GM23338 (cell line): ENCODE measurements around the gene CCSAP. TPM values are rescaled to one million over a fixed set of nuclear protein-coding genes. Genes with fewer than 3 reads are reported as not detected.

ENCODE experiments used
- ATAC-seq: fragments of 200-7000 bp; cut with Tn5 transposase; 3 replicates; pipeline ENCODE4 v1.9.1; 2020
- DNase-seq: peaks from one replicate; pipeline ENCODE4 v3.0.0-alpha.2; 2015; ENCODE audit warnings: low spot score
- H2AFZ ChIP-seq: fragments of 200-600 bp; sonication (generic); 2 replicates; pipeline ENCODE4 v1.8.0; 2016; ENCODE audit warnings: antibody characterized with exemption, mild to moderate bottlenecking, moderate library complexity
- H3F3A ChIP-seq: fragments of 200-600 bp; sonication (generic); replicated peaks from 2 replicates; pipeline ENCODE4 v1.8.0; 2017; ENCODE audit warnings: antibody characterized with exemption, mixed run types, low read depth
- H3K27ac ChIP-seq: fragments of 200-600 bp; sonication (generic); 2 replicates; pipeline ENCODE4 v1.6.1; 2016; ENCODE audit warnings: low read depth
- H3K27me3 ChIP-seq: fragments of 200-600 bp; sonication (generic); 2 replicates; pipeline ENCODE4 v1.8.0; 2016; ENCODE audit warnings: mild to moderate bottlenecking, mixed run types, moderate library complexity; ENCODE audit not compliant: insufficient read depth
- H3K36me3 ChIP-seq: fragments of 200-600 bp; sonication (generic); 2 replicates; pipeline ENCODE4 v1.8.0; 2016; ENCODE audit warnings: mild to moderate bottlenecking; ENCODE audit not compliant: insufficient read depth
- H3K4me1 ChIP-seq: fragments of 200-600 bp; sonication (generic); 2 replicates; pipeline ENCODE4 v1.8.0; 2016; ENCODE audit warnings: mild to moderate bottlenecking, moderate library complexity; ENCODE audit not compliant: insufficient read depth
- H3K4me2 ChIP-seq: fragments of 200-600 bp; sonication (generic); 2 replicates; pipeline ENCODE4 v1.7.1; 2017; ENCODE audit warnings: mixed run types
- H3K4me3 ChIP-seq: fragments of 200-600 bp; sonication (generic); 2 replicates; pipeline ENCODE4 v1.6.1; 2016; ENCODE audit warnings: mixed run types
- H3K79me2 ChIP-seq: fragments of 200-600 bp; sonication (generic); replicated peaks from 2 replicates; pipeline ENCODE4 v1.8.0; 2017; ENCODE audit warnings: mild to moderate bottlenecking; ENCODE audit not compliant: insufficient read depth
- H3K9me2 ChIP-seq: fragments of 200-600 bp; sonication (generic); 2 replicates; pipeline ENCODE4 v1.8.0; 2017; ENCODE audit not compliant: insufficient read depth
- H4K20me1 ChIP-seq: fragments of 200-600 bp; sonication (generic); replicated peaks from 2 replicates; pipeline ENCODE4 v1.8.0; 2017; ENCODE audit warnings: mild to moderate bottlenecking; ENCODE audit not compliant: insufficient read depth
- H3K27ac Mint-ChIP-seq: 2 replicates; pipeline ENCODE4 v1.8.0; 2020; ENCODE audit warnings: inconsistent platforms, mild to moderate bottlenecking, moderate library complexity, mixed read lengths
- H3K27me3 Mint-ChIP-seq: 3 replicates; pipeline ENCODE4 v1.8.0; 2022; ENCODE audit warnings: low read depth, mild to moderate bottlenecking, moderate library complexity, mixed read lengths, inconsistent platforms; ENCODE audit not compliant: insufficient read depth, poor library complexity
- H3K36me3 Mint-ChIP-seq: 3 replicates; pipeline ENCODE4 v1.8.0; 2021; ENCODE audit warnings: low read depth, mild to moderate bottlenecking, inconsistent platforms, moderate library complexity, mixed read lengths
- H3K4me1 Mint-ChIP-seq: 3 replicates; pipeline ENCODE4 v1.8.0; 2020; ENCODE audit warnings: mild to moderate bottlenecking, inconsistent platforms, mixed read lengths
- H3K4me3 Mint-ChIP-seq: 3 replicates; pipeline ENCODE4 v1.8.0; 2021; ENCODE audit warnings: moderate library complexity, mild to moderate bottlenecking, inconsistent platforms, mixed read lengths
- H3K9me3 Mint-ChIP-seq: 3 replicates; pipeline ENCODE4 v1.8.0; 2020; ENCODE audit warnings: moderate library complexity, mild to moderate bottlenecking, inconsistent platforms, mixed read lengths
- CREB1 ChIP-seq: fragments of 250-450 bp; sonication (Bioruptor Pico); IDR thresholded peaks from 2 replicates; pipeline ENCODE4 v1.5.0; 2020; ENCODE audit warnings: low read depth, mild to moderate bottlenecking, moderate library complexity
- EZH2 ChIP-seq: fragments of 200-600 bp; sonication (generic); IDR thresholded peaks from one replicate; pipeline ENCODE4 v1.8.0; 2017; ENCODE audit warnings: antibody characterized with exemption, mild to moderate bottlenecking, low read depth; ENCODE audit not compliant: unreplicated experiment
- EZH2phosphoT487 ChIP-seq: fragments of 200-600 bp; sonication (generic); IDR thresholded peaks from one replicate; pipeline ENCODE4 v1.8.1; 2018; ENCODE audit warnings: antibody characterized with exemption; ENCODE audit not compliant: unreplicated experiment
- JUNB ChIP-seq: IDR thresholded peaks from one replicate; pipeline ENCODE4 v1.6.1; 2016; ENCODE audit warnings: antibody characterized with exemption; ENCODE audit not compliant: unreplicated experiment
- NANOG ChIP-seq: IDR thresholded peaks from 2 replicates; pipeline ENCODE4 v1.6.1; 2016; ENCODE audit warnings: antibody characterized with exemption, borderline replicate concordance
- POLR2AphosphoS5 ChIP-seq: IDR thresholded peaks from 2 replicates; pipeline ENCODE4 v1.6.1; 2016; ENCODE audit warnings: antibody characterized with exemption, low read depth
- STAT1 ChIP-seq: IDR thresholded peaks from one replicate; pipeline ENCODE4 v1.6.1; 2016; ENCODE audit warnings: antibody characterized with exemption; ENCODE audit not compliant: unreplicated experiment
- ZNF114 ChIP-seq: fragments of 250-450 bp; sonication (Bioruptor Pico); IDR thresholded peaks from 2 replicates; pipeline ENCODE4 v1.5.0; 2020; ENCODE audit warnings: mild to moderate bottlenecking, moderate library complexity
- ZNF331 ChIP-seq: fragments of 250-450 bp; sonication (Bioruptor Pico); IDR thresholded peaks from 2 replicates; pipeline ENCODE4 v1.5.0; 2020; ENCODE audit warnings: low read depth, mild to moderate bottlenecking, moderate library complexity
- polyA plus RNA-seq: library from polyadenylated mRNA; unstranded; fragments of >200 nt; fragmentation: Nextera tagmentation; extraction: Ambion mirVana; gene quantifications from 2 replicates; pipeline ENCODE4 v1.2.1, GENCODE V29; 2016
- total RNA-seq: library from RNA; depleted of rRNA; stranded (reverse); fragments of >200 nt; shearing (Covaris generic); gene quantifications from 2 replicates; pipeline ENCODE4 v1.2.3, GENCODE V29; 2014
- TF ChIP-seq, protein P1 (sequence below), 2 experiments: fragments of 200-600 bp in 1 of 2; sonication (generic) in 1 of 2; conservative IDR thresholded peaks; 2 replicates each; pipeline versions ENCODE4 v1.5.1 to v1.6.1; 2016 to 2017; ENCODE audit warnings: antibody characterized with exemption in 2 of 2, low read depth in 2 of 2, mild to moderate bottlenecking in 2 of 2, moderate library complexity in 1 of 2
- TF ChIP-seq, protein P2 (sequence below): fragments of 250-450 bp; sonication (Bioruptor Pico); IDR thresholded peaks from 2 replicates; pipeline ENCODE4 v1.5.0; 2020; ENCODE audit warnings: mild to moderate bottlenecking, moderate library complexity
- TF ChIP-seq, protein P3 (sequence below): IDR thresholded peaks from one replicate; pipeline ENCODE4 v1.6.1; 2018; ENCODE audit warnings: antibody characterized with exemption; ENCODE audit not compliant: unreplicated experiment
- TF ChIP-seq, protein P4 (sequence below): IDR thresholded peaks from 2 replicates; pipeline ENCODE4 v1.6.1; 2016; ENCODE audit warnings: antibody characterized with exemption

The CCSAP gene
- total and polyA plus RNA-seq, 2 experiments from 2014 or later, result 4.2 to 13.3 TPM

DNA sequence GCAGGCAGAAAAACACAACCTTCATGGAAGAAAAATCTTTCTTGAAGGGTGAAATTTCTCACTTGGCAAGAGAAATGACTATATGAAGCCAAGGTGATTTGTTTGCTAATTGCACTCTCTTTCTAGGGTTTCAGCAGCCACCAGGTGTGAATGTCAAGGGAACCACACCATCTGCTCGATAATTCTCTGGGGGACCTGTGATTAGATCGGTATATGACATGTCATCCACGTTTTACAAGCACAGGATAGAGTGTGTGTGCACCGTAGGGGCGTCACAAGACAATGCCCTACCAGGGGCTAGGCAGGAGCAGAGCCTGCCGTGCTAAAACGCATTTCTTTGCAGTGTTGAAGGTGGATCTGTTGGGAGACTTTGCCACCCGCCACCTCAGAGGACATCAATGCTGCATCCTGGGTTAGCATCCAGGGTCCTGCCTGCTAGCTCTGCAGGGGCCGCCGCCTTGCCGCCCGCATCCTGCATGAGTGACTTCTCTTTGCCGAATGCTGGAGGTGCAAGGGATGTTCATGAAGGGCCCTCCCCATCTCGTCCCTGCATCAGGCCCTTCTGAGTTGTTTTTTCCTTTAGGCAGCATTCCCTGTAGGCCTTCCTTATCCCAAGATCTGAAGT is 37.8 kb upstream of the CCSAP start:
- H3K27ac Mint-ChIP-seq, result no peak overlapping the region
- peak overlapping the region; percentile 41; the same call in 1 of the 2 replicates for H3K4me3 ChIP-seq
- 0 out of 2 replicates have a peak, but pooled peaks cover 5% of the 10 kb centered on the region for H3F3A ChIP-seq

More for the DNA sequence above, 37.8 kb upstream of the CCSAP start:
- peaks cover 33% of the 10 kb centered on the region for H3K4me1 ChIP-seq
- H3K36me3 ChIP-seq, result no peaks in the 10 kb centered on the region
- peaks cover 34% of the 10 kb centered on the region for H3K4me1 Mint-ChIP-seq
- H3K9me3 Mint-ChIP-seq, result no peaks in the 10 kb centered on the region
- H3K4me3 Mint-ChIP-seq, result peak overlapping the region; percentile 25; the same call in 1 of the 3 replicates
- H3K79me2 ChIP-seq, result no peaks in the 10 kb centered on the region
- no peaks in the 10 kb centered on the region for H3K9me2 ChIP-seq
- ATAC-seq (peak; percentile 10), DNase-seq (no peak)
- H4K20me1 ChIP-seq, result no peaks in the 10 kb centered on the region
- TF ChIP-seq ZNF331 (CRISPR knock-in tag) (no peak), POLR2AphosphoS5 (no peak), EZH2phosphoT487 (no peak), ZNF114 (no peak), EZH2 (no peak), JUNB (no peak), NANOG (no peak), CREB1 (CRISPR knock-in tag) (no peak), STAT1 (no peak)
- TF ChIP-seq, protein P1, sequence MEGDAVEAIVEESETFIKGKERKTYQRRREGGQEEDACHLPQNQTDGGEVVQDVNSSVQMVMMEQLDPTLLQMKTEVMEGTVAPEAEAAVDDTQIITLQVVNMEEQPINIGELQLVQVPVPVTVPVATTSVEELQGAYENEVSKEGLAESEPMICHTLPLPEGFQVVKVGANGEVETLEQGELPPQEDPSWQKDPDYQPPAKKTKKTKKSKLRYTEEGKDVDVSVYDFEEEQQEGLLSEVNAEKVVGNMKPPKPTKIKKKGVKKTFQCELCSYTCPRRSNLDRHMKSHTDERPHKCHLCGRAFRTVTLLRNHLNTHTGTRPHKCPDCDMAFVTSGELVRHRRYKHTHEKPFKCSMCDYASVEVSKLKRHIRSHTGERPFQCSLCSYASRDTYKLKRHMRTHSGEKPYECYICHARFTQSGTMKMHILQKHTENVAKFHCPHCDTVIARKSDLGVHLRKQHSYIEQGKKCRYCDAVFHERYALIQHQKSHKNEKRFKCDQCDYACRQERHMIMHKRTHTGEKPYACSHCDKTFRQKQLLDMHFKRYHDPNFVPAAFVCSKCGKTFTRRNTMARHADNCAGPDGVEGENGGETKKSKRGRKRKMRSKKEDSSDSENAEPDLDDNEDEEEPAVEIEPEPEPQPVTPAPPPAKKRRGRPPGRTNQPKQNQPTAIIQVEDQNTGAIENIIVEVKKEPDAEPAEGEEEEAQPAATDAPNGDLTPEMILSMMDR (conservative IDR thresholded peaks at IDR 0.05; ENCODE audit: low read depth in 2 of 2), result no peak
- TF ChIP-seq, protein P2, sequence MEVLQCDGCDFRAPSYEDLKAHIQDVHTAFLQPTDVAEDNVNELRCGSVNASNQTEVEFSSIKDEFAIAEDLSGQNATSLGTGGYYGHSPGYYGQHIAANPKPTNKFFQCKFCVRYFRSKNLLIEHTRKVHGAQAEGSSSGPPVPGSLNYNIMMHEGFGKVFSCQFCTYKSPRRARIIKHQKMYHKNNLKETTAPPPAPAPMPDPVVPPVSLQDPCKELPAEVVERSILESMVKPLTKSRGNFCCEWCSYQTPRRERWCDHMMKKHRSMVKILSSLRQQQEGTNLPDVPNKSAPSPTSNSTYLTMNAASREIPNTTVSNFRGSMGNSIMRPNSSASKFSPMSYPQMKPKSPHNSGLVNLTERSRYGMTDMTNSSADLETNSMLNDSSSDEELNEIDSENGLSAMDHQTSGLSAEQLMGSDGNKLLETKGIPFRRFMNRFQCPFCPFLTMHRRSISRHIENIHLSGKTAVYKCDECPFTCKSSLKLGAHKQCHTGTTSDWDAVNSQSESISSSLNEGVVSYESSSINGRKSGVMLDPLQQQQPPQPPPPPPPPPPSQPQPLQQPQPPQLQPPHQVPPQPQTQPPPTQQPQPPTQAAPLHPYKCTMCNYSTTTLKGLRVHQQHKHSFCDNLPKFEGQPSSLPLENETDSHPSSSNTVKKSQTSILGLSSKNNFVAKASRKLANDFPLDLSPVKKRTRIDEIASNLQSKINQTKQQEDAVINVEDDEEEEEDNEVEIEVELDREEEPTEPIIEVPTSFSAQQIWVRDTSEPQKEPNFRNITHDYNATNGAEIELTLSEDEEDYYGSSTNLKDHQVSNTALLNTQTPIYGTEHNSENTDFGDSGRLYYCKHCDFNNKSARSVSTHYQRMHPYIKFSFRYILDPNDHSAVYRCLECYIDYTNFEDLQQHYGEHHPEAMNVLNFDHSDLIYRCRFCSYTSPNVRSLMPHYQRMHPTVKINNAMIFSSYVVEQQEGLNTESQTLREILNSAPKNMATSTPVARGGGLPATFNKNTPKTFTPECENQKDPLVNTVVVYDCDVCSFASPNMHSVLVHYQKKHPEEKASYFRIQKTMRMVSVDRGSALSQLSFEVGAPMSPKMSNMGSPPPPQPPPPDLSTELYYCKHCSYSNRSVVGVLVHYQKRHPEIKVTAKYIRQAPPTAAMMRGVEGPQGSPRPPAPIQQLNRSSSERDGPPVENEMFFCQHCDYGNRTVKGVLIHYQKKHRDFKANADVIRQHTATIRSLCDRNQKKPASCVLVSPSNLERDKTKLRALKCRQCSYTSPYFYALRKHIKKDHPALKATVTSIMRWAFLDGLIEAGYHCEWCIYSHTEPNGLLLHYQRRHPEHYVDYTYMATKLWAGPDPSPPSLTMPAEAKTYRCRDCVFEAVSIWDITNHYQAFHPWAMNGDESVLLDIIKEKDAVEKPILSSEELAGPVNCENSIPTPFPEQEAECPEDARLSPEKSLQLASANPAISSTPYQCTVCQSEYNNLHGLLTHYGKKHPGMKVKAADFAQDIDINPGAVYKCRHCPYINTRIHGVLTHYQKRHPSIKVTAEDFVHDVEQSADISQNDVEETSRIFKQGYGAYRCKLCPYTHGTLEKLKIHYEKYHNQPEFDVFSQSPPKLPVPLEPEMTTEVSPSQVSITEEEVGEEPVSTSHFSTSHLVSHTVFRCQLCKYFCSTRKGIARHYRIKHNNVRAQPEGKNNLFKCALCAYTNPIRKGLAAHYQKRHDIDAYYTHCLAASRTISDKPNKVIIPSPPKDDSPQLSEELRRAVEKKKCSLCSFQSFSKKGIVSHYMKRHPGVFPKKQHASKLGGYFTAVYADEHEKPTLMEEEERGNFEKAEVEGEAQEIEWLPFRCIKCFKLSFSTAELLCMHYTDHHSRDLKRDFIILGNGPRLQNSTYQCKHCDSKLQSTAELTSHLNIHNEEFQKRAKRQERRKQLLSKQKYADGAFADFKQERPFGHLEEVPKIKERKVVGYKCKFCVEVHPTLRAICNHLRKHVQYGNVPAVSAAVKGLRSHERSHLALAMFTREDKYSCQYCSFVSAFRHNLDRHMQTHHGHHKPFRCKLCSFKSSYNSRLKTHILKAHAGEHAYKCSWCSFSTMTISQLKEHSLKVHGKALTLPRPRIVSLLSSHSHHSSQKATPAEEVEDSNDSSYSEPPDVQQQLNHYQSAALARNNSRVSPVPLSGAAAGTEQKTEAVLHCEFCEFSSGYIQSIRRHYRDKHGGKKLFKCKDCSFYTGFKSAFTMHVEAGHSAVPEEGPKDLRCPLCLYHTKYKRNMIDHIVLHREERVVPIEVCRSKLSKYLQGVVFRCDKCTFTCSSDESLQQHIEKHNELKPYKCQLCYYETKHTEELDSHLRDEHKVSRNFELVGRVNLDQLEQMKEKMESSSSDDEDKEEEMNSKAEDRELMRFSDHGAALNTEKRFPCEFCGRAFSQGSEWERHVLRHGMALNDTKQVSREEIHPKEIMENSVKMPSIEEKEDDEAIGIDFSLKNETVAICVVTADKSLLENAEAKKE, result no peak
- TF ChIP-seq, protein P3, sequence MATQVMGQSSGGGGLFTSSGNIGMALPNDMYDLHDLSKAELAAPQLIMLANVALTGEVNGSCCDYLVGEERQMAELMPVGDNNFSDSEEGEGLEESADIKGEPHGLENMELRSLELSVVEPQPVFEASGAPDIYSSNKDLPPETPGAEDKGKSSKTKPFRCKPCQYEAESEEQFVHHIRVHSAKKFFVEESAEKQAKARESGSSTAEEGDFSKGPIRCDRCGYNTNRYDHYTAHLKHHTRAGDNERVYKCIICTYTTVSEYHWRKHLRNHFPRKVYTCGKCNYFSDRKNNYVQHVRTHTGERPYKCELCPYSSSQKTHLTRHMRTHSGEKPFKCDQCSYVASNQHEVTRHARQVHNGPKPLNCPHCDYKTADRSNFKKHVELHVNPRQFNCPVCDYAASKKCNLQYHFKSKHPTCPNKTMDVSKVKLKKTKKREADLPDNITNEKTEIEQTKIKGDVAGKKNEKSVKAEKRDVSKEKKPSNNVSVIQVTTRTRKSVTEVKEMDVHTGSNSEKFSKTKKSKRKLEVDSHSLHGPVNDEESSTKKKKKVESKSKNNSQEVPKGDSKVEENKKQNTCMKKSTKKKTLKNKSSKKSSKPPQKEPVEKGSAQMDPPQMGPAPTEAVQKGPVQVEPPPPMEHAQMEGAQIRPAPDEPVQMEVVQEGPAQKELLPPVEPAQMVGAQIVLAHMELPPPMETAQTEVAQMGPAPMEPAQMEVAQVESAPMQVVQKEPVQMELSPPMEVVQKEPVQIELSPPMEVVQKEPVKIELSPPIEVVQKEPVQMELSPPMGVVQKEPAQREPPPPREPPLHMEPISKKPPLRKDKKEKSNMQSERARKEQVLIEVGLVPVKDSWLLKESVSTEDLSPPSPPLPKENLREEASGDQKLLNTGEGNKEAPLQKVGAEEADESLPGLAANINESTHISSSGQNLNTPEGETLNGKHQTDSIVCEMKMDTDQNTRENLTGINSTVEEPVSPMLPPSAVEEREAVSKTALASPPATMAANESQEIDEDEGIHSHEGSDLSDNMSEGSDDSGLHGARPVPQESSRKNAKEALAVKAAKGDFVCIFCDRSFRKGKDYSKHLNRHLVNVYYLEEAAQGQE, result no peak
- TF ChIP-seq, protein P4, sequence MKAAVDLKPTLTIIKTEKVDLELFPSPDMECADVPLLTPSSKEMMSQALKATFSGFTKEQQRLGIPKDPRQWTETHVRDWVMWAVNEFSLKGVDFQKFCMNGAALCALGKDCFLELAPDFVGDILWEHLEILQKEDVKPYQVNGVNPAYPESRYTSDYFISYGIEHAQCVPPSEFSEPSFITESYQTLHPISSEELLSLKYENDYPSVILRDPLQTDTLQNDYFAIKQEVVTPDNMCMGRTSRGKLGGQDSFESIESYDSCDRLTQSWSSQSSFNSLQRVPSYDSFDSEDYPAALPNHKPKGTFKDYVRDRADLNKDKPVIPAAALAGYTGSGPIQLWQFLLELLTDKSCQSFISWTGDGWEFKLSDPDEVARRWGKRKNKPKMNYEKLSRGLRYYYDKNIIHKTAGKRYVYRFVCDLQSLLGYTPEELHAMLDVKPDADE, result no peak
- peak overlapping the region; percentile 97 for H2AFZ ChIP-seq
- H3K27ac ChIP-seq, result no peak overlapping the region
- H3K27me3 Mint-ChIP-seq, result peaks cover 6% of the 10 kb centered on the region
- no peaks in the 10 kb centered on the region for H3K36me3 Mint-ChIP-seq
- H3K4me2 ChIP-seq, result peak overlapping the region; percentile 37
- no peaks in the 10 kb centered on the region for H3K27me3 ChIP-seq
